Body of pancreas (tissue), 4 donors: ENCODE measurements around the gene MMP24OS.

Experiments
- POLR2A ChIP-seq, 3 donors: fragments of 450-650 bp; IDR thresholded peaks; one replicate each; pipeline ENCODE4 v1.6.1; 2016; ENCODE audit warnings: antibody characterized with exemption in 3 of 3, mild to moderate bottlenecking in 2 of 3
- TF ChIP-seq, protein P1 (sequence below), 7 experiments: fragments of 450-650 bp in 4 of 7; fragments of 200-600 bp in 3 of 7; sonication (generic) in 3 of 7; IDR thresholded peaks; one replicate each; pipeline ENCODE4 v1.5.1; 2016 to 2019; ENCODE audit warnings: antibody characterized with exemption in 7 of 7

DNA sequence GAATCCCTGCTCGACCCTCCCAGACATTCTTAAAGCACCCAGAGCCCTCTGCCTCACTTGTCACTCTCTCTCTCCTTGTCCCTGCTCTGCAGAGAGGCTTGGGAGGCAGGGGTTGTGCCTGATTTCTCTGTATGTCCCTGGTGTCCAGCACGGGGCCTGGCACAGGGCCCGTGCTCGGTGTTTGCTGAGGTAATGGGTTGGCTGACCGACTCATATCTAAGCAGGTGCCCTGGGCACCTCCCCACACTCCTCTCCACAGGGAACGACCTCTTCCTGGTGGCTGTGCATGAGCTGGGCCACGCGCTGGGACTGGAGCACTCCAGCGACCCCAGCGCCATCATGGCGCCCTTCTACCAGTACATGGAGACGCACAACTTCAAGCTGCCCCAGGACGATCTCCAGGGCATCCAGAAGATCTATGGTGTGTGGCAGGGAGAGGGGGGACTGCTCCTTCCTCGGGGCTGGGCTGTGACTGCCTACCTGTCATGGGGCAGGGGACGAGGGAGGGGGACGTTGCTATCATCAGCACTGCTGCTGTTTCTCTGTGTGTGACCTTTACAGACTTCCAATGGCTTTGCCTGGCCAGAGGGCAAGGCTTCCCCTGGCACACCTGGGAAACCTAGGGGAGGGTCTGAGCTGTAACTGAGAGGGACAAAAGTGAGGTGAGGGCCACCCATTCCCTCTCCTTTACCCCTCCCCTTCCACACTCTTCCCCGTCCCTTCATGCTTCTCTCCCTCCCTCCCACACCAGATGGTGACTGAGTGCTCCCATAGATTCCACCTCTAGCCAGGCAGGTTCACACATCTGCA is 14.2 kb downstream of the MMP24OS start:
- TF ChIP-seq, protein P1, sequence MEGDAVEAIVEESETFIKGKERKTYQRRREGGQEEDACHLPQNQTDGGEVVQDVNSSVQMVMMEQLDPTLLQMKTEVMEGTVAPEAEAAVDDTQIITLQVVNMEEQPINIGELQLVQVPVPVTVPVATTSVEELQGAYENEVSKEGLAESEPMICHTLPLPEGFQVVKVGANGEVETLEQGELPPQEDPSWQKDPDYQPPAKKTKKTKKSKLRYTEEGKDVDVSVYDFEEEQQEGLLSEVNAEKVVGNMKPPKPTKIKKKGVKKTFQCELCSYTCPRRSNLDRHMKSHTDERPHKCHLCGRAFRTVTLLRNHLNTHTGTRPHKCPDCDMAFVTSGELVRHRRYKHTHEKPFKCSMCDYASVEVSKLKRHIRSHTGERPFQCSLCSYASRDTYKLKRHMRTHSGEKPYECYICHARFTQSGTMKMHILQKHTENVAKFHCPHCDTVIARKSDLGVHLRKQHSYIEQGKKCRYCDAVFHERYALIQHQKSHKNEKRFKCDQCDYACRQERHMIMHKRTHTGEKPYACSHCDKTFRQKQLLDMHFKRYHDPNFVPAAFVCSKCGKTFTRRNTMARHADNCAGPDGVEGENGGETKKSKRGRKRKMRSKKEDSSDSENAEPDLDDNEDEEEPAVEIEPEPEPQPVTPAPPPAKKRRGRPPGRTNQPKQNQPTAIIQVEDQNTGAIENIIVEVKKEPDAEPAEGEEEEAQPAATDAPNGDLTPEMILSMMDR (IDR thresholded peaks at IDR 0.05) = no peak
- peak; percentile 73 to 84 (median 80) for TF ChIP-seq POLR2A (IDR thresholded peaks at IDR 0.05)
